Measurements from ENCODE around the gene ELMOD1.

Gene ELMOD1

DNA sequence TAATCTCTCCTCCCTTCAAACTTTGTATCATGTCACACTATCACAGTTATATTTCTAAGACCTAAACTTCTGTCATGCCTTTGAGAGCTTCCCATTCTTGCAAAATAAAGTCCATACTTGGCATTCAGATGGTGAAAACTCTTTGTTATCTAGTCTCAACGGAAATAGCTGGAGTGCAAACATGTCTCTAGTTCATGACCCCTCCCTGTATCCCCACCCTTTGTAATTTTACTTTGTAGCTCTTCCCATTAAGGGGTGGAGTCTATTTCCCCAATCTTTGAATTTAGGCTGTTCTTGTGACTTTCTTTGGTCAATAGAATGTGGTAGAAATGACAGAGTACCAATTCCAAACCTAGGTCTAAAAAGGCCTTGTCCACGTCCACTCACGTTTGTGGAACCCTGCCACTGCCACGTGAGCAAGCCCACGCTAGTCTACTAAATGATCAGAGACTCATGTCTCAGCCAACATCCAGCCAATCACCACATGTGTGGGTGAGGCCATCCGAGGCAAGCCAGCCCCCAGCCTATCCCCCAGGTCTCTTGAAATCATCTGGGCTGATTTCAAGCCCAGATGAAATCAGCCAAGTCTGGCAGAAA, 97.5 kb downstream of the ELMOD1 start:
- H2AFZ ChIP-seq (ENCODE audit: low read depth, low read length, severe bottlenecking), result no peak overlapping the region
- no peaks in the 10 kb centered on the region for H3K27me3 ChIP-seq (ENCODE audit: low read length)
- H3K9me3 ChIP-seq (ENCODE audit: insufficient read depth, low read length), result no peaks in the 10 kb centered on the region
- no peaks in the 10 kb centered on the region for H3K9me2 ChIP-seq (replicated peaks; ENCODE audit: insufficient read depth, low read length)
- no peaks in the 10 kb centered on the region for H3K36me3 ChIP-seq (ENCODE audit: low read length)
- no peak overlapping the region for H3K9ac ChIP-seq (ENCODE audit: low read length)
- H3K79me2 ChIP-seq (ENCODE audit: insufficient read depth, low read length), result no peaks in the 10 kb centered on the region
- H3K4me3 ChIP-seq (ENCODE audit: insufficient read depth, low read length, poor library complexity, severe bottlenecking), result no peak overlapping the region
- no peaks in the 10 kb centered on the region for H4K20me1 ChIP-seq (ENCODE audit: low read depth, low read length)
- TF ChIP-seq CTCF (IDR thresholded peaks at IDR 0.05; ENCODE audit: insufficient read depth, low read length, poor library complexity, severe bottlenecking) (no peak), EZH2phosphoT487 (conservative IDR thresholded peaks at IDR 0.05; ENCODE audit: low read length) (no peak)
- H3K4me2 ChIP-seq (ENCODE audit: low read depth, low read length, poor library complexity, severe bottlenecking), result no peak overlapping the region
- H3K27ac ChIP-seq (ENCODE audit: low read depth, low read length), result no peak overlapping the region
- no peaks in the 10 kb centered on the region for H3F3A ChIP-seq (ENCODE audit: insufficient read depth)

- Histone ChIP-seq H3K79me2 (ENCODE audit: insufficient read depth, low read length) (no peaks in the 10 kb centered on the region), H3K9me3 (ENCODE audit: insufficient read depth, low read length) (no peaks in the 10 kb centered on the region), H3F3A (ENCODE audit: insufficient read depth) (no peaks in the 10 kb centered on the region), H3K27me3 (ENCODE audit: low read length) (no peaks in the 10 kb centered on the region), H2AFZ (ENCODE audit: low read depth, low read length, severe bottlenecking) (no peak overlapping the region), H3K4me3 (ENCODE audit: insufficient read depth, low read length, poor library complexity, severe bottlenecking) (no peak overlapping the region), H3K9ac (ENCODE audit: low read length) (no peak overlapping the region), H3K9me2 (replicated peaks; ENCODE audit: insufficient read depth, low read length) (no peaks in the 10 kb centered on the region), H3K4me2 (ENCODE audit: low read depth, low read length, poor library complexity, severe bottlenecking) (peak overlapping the region; percentile 12), H3K36me3 (ENCODE audit: low read length) (no peaks in the 10 kb centered on the region), H4K20me1 (ENCODE audit: low read depth, low read length) (no peaks in the 10 kb centered on the region), H3K27ac (ENCODE audit: low read depth, low read length) (no peak overlapping the region)
- TF ChIP-seq CTCF (IDR thresholded peaks at IDR 0.05; ENCODE audit: insufficient read depth, low read length, poor library complexity, severe bottlenecking) (peak; percentile 38), EZH2phosphoT487 (conservative IDR thresholded peaks at IDR 0.05; ENCODE audit: low read length) (no peak)
These were observed 98.6 kb downstream of the ELMOD1 start for GRCh38 chr11:107689317-107690202.

- no peaks in the 10 kb centered on the region for H4K20me1 ChIP-seq (ENCODE audit: low read depth, low read length)
- no peaks in the 10 kb centered on the region for H3F3A ChIP-seq (ENCODE audit: insufficient read depth)
- no peaks in the 10 kb centered on the region for H3K79me2 ChIP-seq (ENCODE audit: insufficient read depth, low read length)
- no peaks in the 10 kb centered on the region for H3K9me3 ChIP-seq (ENCODE audit: insufficient read depth, low read length)
- H3K4me3 ChIP-seq (ENCODE audit: insufficient read depth, low read length, poor library complexity, severe bottlenecking), result no peak overlapping the region
- H3K36me3 ChIP-seq (ENCODE audit: low read length), result no peaks in the 10 kb centered on the region
- H3K4me2 ChIP-seq (ENCODE audit: low read depth, low read length, poor library complexity, severe bottlenecking), result no peak overlapping the region
- H3K9ac ChIP-seq (ENCODE audit: low read length), result no peak overlapping the region
- no peak for TF ChIP-seq CTCF (IDR thresholded peaks at IDR 0.05; ENCODE audit: insufficient read depth, low read length, poor library complexity, severe bottlenecking)
- TF ChIP-seq EZH2phosphoT487 (conservative IDR thresholded peaks at IDR 0.05; ENCODE audit: low read length), result no peak
- no peak overlapping the region for H2AFZ ChIP-seq (ENCODE audit: low read depth, low read length, severe bottlenecking)
- no peaks in the 10 kb centered on the region for H3K27me3 ChIP-seq (ENCODE audit: low read length)
- no peak overlapping the region for H3K27ac ChIP-seq (ENCODE audit: low read depth, low read length)
- H3K9me2 ChIP-seq (replicated peaks; ENCODE audit: insufficient read depth, low read length), result no peaks in the 10 kb centered on the region
These were observed 100.2 kb downstream of the ELMOD1 start for GRCh38 chr11:107691000-107691750.

All from SU-DHL-6 (cell line).